KOPT-K1 (cell line): ENCODE measurements around the gene CDH13.

ENCODE experiments used
- H3K27ac ChIP-seq: fragments of 200-600 bp; sonication (generic); 2 replicates; pipeline ENCODE4 v1.5.1; 2016; ENCODE audit warnings: antibody characterized with exemption, mild to moderate bottlenecking, low read depth, low read length; ENCODE audit not compliant: poor library complexity, severe bottlenecking
- H3K36me3 ChIP-seq: fragments of 200-600 bp; sonication (generic); 2 replicates; pipeline ENCODE4 v1.5.1; 2017; ENCODE audit warnings: antibody characterized with exemption, mild to moderate bottlenecking, low read length, moderate library complexity; ENCODE audit not compliant: insufficient read depth
- H3K9me3 ChIP-seq: fragments of 200-600 bp; sonication (generic); 2 replicates; pipeline ENCODE4 v1.5.1; 2017; ENCODE audit warnings: antibody characterized with exemption, low read length, mild to moderate bottlenecking; ENCODE audit not compliant: insufficient read depth, poor library complexity, severe bottlenecking

Gene CDH13

DNA sequence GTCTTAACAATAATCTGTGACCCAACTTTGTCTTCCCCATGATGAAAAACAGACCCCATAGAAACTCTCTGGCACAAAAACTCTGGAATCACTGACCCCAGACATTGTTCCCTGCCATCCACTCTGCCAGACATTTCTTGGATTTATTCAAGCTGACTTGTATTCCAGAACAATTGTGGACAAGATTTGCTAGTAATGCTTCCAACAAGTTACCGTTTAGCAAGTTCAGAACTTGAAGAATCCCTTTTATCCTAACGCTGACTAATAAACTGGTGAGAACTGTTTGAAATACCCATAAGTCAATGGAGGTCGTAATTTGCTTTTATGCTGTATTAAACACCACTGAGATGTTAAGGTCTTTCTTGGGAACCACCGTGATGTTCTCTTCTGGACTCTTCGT lies 1191.5 kb downstream of the CDH13 start:
- Histone ChIP-seq H3K9me3 (no peaks in the 10 kb centered on the region), H3K27ac (no peak overlapping the region), H3K36me3 (peaks cover 1% of the 10 kb centered on the region; the same call in 1 of the 2 replicates)

DNA sequence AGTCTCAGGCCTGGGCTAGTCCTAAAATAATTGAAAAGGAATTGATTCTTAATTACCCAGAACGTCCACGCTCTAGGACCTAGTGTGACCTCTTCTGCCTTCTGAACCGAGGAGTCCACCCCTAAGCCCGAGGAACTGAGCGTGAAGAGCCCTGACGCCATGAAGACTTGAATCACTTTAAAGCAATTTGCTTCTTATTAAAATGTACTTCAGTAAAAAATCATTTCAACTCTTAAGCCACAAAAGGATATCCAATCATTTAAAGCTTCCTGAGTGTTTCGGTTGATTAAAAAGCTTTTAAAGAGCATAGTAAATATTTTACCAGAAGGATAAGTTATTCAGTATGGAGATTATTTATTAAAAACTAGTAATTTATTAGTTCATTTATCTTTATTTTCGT lies 1192.6 kb downstream of the CDH13 start:
- no peak overlapping the region for H3K27ac ChIP-seq
- H3K36me3 ChIP-seq, result no peaks in the 10 kb centered on the region
- H3K9me3 ChIP-seq, result no peaks in the 10 kb centered on the region

DNA sequence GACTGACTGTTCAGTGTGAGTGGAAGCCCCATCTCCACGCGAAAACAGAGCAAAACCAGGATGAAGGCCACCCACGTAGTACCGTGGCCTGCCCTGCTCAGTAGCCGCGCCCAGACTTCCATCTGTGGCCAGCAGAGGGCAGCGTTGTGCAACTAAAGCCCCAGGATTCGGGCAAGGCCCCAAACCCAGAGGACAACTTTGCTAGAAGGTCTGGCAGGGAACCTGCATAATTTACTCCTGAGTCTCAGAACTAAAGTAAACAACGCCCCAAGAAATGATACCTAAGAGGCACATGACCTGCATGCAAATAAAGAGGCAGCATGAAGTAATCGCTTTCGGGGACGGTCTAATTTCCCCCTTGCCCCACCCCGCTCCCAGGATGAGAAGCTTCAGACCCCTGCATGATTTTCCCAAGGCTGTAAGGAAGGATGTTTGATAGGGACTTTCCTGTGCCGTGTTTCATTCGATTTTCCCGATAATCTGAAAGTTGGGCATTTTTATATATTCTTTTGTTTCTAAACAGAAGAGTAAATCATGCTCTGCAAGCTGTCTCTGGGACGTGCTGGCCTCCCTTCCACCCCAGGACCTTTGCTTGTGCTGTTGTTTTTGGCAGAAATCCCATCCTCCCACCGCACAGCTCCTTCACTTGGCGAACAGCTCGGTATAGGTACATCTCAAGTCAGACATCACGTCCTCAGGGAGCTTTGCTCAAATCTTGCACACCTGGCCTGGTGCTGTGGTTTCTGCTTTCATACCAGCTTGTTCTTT lies 1199.6 kb downstream of the CDH13 start:
- Histone ChIP-seq H3K9me3 (no peaks in the 10 kb centered on the region), H3K27ac (no peak overlapping the region), H3K36me3 (no peaks in the 10 kb centered on the region)

DNA sequence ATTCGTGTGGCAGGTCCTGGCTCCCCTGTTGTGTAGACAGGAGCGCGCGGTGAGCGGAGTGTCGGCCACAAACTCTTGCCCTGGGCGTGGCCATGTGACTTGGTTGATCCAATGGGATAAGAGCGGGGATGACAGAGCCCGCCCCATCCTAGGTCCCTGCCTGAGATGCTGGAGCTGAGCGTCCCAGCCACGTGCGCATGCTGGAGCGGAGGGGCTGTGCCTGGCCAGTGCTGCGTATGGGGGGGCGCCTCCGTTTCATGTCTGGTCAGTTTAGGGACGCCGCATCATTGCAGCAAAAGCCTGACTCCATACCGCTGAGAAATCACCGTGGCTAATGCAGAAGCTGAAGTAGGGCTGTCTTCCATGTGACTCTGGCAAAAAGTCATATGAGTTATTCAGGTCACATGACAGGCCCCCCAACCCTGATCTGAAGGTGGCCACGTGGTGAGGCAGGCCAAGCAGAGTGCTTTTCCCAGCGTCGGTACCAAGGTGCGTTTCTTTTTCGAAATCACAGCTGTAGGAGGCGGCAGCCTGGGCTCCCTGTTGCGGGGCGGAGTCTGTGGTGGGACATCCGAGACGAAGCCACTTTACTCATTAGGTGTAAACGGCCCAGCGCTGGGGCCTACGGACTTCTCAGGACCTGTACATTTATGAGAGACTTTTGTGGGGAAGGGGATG lies 1203.5 kb downstream of the CDH13 start:
- H3K27ac ChIP-seq, result no peak overlapping the region
- H3K9me3 ChIP-seq, result no peaks in the 10 kb centered on the region
- no peaks in the 10 kb centered on the region for H3K36me3 ChIP-seq

DNA sequence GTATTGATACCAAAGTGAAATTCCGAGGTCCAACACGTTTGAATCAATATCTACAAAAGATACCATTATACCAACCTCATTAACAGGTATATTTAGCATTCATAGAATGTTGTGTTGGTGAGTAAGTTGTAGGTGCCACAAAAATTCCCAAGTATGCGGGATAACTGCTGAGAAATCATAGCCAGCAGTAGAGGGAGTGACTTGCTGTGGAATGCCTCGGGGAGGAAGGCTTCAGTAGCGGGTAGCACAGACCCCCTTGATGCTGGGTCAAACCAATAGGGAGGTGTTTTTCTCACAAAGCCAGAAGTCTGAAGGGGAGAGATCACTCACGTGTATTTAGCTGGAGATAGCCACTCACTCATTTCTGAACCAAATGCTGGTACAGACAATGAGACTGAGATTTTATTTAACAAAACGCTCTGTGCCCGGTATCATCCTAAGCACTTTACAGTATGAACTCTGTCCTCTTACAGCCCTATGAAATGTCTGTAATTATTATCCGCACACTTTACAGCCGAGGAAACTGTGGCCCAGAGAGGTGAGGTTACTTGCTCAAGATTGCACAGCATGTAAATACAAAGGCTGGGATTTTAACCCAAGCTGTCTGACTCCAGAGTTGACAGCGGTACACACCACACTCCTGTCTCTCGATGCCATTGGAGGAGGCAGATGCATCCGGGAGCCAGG lies 1204.1 kb downstream of the CDH13 start:
- H3K27ac ChIP-seq, result no peak overlapping the region
- H3K36me3 ChIP-seq, result no peaks in the 10 kb centered on the region
- H3K9me3 ChIP-seq, result no peaks in the 10 kb centered on the region

DNA sequence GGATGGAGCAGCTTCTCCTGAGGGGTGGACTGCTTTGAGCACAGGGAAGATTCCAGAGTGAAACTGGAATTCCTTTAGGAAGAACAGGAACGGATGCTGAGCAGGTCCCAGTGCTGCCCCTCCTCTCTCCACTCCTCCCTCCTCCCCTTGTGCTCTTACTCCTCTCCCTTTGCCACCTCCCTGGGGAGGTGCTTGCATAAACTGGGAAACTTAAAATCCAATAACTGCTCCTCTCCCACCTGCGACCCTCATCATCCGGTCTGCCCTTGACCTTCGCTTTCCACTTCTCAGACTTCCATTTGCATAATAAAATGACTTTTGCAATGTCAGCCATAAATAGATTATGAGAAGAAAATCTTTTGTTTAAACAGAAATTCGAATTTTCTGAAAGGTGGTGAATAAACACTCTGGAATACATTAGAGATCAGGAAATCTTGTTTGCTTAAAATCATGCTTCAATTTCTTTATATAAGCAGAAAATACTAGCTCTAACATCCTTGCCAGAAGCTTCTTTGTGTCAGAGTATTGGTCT lies 1204.8 kb downstream of the CDH13 start:
- H3K36me3 ChIP-seq, result no peaks in the 10 kb centered on the region
- H3K27ac ChIP-seq, result no peak overlapping the region
- H3K9me3 ChIP-seq, result no peaks in the 10 kb centered on the region

DNA sequence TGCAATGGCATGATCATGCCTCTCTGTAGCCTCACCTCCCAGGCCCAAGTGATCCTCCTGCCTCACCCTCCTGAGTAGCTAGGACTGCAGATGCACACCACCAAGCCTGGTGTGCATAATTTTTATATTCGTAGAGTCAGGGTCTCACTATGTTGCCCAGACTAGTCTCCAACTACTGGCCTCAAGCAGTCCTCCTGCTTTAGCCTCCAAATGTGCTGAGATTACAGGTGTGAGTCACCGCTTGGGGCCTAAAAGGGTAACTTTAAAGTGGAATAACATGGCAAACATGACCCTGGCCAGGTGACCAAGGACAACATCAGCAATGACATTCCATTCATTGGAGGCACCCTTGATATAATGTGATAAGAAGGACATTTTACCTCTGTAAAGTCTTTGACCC lies 1207.2 kb downstream of the CDH13 start:
- Histone ChIP-seq H3K9me3 (no peaks in the 10 kb centered on the region), H3K27ac (no peak overlapping the region), H3K36me3 (no peaks in the 10 kb centered on the region)

DNA sequence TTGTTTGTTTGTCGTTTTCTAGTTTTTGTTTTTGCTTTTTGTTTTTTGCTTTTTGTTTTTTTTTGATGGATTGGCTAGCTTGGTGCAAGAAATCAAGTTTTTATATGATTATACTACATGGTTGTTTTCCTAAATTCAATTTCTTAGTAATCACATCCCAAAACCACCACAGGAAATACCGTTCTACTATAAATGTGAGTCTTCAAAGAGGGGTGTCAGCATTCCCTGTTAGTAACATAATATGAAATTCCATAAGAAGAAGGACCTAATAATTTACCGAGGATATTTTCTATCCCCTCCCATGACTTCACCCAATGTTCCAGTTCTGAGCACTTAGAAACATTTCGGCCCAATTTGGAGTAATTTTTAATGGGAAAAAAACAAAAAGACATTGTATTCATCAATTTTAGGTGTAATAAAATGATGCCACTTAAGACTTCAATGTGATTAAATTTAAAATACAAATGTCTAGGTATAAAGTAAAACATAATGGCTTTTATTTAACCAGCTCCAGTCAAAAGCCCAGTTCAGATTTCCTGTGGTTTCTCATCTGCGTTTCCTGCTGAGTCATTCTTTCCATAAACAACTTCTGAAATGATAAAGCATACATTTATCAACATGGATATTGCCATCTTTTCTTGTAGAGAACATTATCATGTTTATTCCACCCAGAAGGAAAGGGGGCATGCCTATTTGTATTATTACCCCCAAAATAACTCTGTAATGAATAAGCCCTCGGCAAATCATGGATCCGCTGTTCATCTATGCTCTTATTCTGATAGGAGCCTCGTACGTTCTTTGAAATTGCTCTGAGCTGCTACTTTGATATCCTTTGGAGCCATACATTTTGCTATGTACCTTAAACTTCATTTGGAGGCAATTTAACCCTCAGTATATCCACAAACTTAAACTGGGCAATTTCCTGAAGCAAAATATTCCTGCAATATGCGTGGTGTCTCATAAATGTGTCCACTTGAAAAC lies 1209.1 kb downstream of the CDH13 start:
- no peaks in the 10 kb centered on the region for H3K36me3 ChIP-seq
- H3K9me3 ChIP-seq, result no peaks in the 10 kb centered on the region
- H3K27ac ChIP-seq, result no peak overlapping the region

DNA sequence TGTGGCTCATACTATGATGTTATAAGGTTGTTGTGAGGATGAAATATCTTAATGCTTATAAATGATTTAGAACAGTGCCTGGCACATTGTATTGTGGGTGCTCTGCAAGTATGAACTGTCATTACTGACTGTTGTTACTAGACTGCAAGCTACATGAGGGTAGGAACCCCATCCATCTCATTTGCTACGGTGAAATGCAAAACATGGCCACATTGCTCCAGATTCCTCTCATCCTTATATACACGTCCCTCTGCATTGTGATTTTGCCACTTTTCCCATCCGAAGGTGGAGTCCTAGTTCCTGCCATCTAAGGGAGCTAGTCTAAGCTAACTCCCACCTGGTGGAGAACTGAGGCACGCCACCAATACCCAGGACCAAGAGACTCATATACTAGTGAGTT lies 1210.8 kb downstream of the CDH13 start:
- no peak overlapping the region for H3K27ac ChIP-seq
- H3K36me3 ChIP-seq, result no peaks in the 10 kb centered on the region

DNA sequence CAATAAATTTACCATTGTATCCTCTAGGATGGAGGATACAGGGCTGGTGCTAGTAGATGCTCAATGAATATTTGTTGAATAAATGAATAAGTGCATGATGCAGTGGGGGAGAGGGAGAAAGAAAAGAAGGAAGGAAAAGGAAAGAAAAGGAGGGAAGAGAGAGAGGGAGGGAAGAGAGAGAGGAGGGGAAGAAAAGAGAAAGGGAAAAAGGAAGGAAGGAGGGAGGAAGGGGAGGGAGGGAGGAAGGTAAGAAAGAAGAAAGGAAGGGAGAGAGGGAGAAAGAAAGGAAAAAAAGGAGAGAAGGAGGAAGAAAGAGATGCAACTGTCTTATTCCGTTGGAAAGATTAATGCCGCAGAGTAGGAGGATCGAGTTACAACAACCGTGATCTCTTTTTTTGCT lies 1211.4 kb downstream of the CDH13 start:
- no peaks in the 10 kb centered on the region for H3K36me3 ChIP-seq
- no peak overlapping the region for H3K27ac ChIP-seq
- H3K9me3 ChIP-seq, result no peaks in the 10 kb centered on the region

More for the DNA sequence above, 1210.8 kb downstream of the CDH13 start:
- no peaks in the 10 kb centered on the region for H3K9me3 ChIP-seq

DNA sequence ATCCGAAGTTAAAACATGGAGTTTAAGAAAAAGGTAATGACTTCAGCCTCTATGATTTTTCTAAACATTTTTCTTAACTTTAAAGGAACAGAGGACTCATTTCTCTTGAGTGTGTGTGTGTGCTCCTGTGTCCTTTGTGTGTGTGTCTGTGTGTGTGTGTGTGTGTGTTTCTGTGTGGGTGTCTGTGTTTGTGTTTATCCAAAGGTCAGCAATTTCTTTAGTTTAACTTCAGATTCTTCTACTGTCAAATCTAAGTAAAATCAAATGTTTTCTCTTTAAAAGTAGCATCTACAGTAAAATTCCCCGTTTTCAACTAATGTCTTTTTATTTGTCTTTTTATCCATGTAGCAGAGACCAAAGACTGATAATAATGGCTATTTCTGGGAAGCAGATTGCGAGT lies 1212.8 kb downstream of the CDH13 start:
- Histone ChIP-seq H3K36me3 (no peaks in the 10 kb centered on the region), H3K27ac (no peak overlapping the region), H3K9me3 (no peaks in the 10 kb centered on the region)

DNA sequence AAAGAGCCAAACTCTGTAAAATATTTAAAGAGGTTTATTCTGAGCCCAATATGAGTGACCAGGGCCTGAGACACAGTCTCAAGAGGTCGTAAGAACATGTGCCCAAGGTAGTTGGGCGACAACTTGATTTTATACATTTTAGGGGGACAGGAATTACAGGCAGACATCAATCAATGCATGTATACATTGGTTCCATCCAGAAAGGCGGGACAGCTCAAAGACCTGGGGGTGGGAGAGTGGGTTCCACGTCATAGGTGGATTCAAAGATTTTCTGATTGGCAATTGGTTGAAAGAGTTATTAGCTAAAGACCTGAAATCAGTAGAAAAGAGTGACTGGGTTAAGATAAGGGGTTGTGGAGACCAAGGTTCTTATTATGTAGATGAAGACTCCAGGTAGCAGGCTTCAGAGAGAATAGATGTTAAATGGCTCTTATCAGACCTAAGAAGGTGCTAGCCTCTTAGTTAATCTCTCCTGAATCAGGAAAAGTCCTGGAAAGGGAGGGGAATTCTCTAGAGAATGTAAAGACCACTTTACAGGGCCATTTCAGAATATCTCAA lies 1213.4 kb downstream of the CDH13 start:
- Histone ChIP-seq H3K27ac (no peak overlapping the region), H3K36me3 (no peaks in the 10 kb centered on the region), H3K9me3 (no peaks in the 10 kb centered on the region)

DNA sequence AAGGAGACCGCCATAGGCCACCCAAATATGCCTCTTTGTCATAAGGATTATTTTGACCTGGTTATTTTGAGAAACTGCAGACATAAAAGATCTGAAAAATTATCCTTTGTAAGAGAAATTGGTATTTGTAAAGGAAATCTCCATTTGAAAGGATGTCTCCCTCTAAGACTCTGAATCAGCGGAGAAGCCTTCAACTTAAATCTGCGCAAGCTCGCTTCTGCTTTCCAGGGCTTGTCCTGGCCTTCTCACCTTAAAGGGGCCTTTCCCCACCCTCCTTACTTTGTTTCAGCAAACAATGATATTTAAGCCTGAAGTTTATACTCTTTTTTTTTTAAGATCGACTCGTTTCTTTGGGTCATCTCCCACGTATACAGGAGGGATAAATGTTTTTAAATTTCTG lies 1215.5 kb downstream of the CDH13 start:
- Histone ChIP-seq H3K9me3 (no peaks in the 10 kb centered on the region), H3K36me3 (no peaks in the 10 kb centered on the region), H3K27ac (no peak overlapping the region)

DNA sequence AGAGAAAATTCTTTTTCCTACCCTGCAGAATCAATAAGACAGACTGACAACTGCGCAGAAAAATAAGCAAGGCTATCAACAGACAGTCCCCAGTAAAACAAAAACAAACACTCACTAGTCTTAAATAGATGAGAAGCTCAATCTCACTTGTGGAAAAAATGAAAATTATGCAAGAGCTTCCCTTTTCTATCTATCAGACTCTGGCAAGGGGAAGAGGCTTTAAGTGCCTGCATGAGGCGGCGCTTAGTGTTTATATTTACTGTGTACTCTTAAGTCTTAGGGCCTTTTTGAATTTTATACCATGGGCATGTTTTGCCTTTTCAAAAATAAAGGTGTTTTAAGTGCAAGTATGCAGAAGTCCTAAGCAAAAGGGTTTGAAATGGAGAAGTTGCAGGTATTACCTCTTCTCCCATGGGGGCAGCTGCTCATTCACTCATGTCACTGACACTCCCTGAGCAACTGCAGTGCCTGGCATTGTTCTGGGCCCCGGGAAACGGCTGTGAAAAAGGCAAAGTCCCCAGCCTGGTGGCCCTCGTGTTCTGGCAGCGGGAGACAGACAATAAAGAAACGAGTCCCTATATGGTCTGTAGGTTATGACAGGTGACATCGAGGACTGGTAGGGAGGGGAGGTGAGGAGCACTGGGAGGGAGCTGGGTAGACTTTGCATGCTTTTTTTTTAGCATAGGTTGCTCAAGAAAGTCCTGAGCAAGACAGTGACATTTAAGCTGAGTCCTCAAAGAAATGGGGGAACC lies 1216.2 kb downstream of the CDH13 start:
- no peak overlapping the region for H3K27ac ChIP-seq
- H3K36me3 ChIP-seq, result no peaks in the 10 kb centered on the region
- no peaks in the 10 kb centered on the region for H3K9me3 ChIP-seq
